H1 (cell line): Measurements from ENCODE around the gene DCUN1D2. TPM values are rescaled to one million over a fixed set of nuclear protein-coding genes. Genes with fewer than 3 reads are reported as not detected.

ENCODE experiments used
- RBBP5 ChIP-seq: IDR thresholded peaks from 2 replicates; pipeline ENCODE4 v1.7.1; 2012; ENCODE audit warnings: low read depth, mild to moderate bottlenecking, inconsistent platforms, low read length, moderate library complexity, borderline replicate concordance
- SIN3A ChIP-seq, 2 experiments: IDR thresholded peaks in 1 of 2; conservative IDR thresholded peaks in 1 of 2; 2 replicates each; pipeline ENCODE4 v1.6.1; 2011 to 2012; ENCODE audit warnings: low read length in 2 of 2, improper control_type of control experiment in 1 of 2, low read depth in 1 of 2, mild to moderate bottlenecking in 1 of 2
- TBP ChIP-seq: IDR thresholded peaks from 2 replicates; pipeline ENCODE4 v1.6.1; 2011; ENCODE audit warnings: low read depth, low read length, improper control_type of control experiment
- polyA plus RNA-seq, 7 experiments: library from polyadenylated mRNA; depleted of rRNA in 3 of 7; stranded (reverse) in 5 of 7; unstranded in 2 of 7; fragments of >200 nt in 5 of 7; fragments of 200-250 nt in 2 of 7; gene quantifications; 1 replicate in 5 of 7; 2 replicates in 1 of 7; 4 replicates in 1 of 7; pipeline versions ENCODE4 v1.2.1 to v1.2.3, GENCODE V29; 2011 to 2013; ENCODE audit warnings: missing spikeins in 2 of 7, mixed read lengths in 2 of 7
- total RNA-seq: library from RNA; stranded (reverse); fragmentation: NEBNext Ultra II Directional; extraction: Animal tissue kit (Norgen Biotek cat#: 25700); gene quantifications from 2 replicates; pipeline ENCODE4 v1.2.1, GENCODE V29; 2021

DCUN1D2 gene
- total and polyA plus RNA-seq, 2 of the 8 experiments (the other 6 are each of a cell fraction or from before 2014, with no cell fraction given): 19.5 to 35.3 TPM

- TF ChIP-seq TBP (no peak), SIN3A (conservative IDR thresholded peaks at IDR 0.05 in 1 of 2, IDR thresholded peaks at IDR 0.05 in 1 of 2; ENCODE audit: low read depth in 1 of 2, low read length in 2 of 2) (peak in 1 of 2 experiments; percentile 62; a peak in 1 of 4 replicates), RBBP5 (0 out of 2 replicates have a peak, but pooled peaks have one; percentile 65)
Observed at GRCh38 chr13:113495494-113496210, 5.1 kb upstream of the DCUN1D2 start (continued).
